CD4-positive, alpha-beta T cell treated with Interferon gamma for 1 hour (primary cell): ENCODE data around the gene EPB41L4B.

Source experiments
- DNase-seq: peaks from one replicate; pipeline ENCODE4 v3.0.0-alpha.2; 2020

Gene EPB41L4B

DNA sequence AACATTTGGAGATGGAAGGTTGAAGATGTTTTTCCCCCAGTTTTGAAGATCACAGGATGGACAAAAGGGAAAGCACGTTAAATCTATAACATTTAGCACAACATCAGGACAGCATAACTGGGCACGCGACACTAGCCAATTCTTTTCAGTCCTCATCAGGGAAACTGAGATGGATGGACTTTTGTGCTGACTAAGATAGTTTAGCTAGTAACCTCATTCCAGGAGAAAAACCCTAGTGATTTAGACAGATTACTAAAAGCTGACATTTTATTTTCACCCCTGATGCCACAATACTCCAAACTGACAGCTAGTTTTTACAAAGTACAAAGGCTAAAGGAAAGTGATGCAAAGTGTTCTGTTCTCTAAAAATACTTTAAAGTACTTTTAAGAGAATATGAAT lies 53.3 kb downstream of the EPB41L4B start:
- DNase-seq = no peak

DNA sequence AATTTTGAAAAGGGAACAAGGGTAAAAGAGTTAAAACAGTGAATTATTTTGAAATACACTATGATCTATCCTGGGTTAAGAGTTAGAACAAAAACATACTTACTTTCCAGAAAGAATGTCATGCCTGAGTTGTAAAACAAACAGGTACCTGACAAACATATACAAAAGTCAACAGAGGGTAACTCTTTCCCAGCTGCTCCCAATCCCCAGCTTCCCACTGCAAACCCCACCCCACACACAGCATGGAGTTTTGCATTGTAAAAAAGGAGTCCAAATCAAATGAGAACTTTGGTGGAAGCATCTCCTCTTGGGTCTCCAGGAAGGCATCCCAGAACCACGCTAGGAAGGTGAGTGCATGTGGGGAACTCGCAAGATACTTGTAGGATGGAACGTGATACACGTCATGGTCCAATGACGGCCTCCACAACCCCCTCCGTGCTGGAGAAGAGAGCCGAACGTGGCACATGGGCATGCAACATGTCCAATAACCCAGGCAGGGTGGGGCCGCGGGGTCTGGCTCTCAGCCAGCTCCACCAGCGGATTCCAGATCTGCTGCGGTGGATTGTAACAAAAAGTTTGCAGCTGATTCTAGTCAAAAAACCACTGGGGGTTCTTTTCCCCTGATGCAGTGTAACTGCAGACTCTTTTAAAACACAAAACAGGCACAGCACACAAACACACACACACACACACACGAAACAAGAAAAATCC lies 55.8 kb downstream of the EPB41L4B start:
- no peak for DNase-seq

DNA sequence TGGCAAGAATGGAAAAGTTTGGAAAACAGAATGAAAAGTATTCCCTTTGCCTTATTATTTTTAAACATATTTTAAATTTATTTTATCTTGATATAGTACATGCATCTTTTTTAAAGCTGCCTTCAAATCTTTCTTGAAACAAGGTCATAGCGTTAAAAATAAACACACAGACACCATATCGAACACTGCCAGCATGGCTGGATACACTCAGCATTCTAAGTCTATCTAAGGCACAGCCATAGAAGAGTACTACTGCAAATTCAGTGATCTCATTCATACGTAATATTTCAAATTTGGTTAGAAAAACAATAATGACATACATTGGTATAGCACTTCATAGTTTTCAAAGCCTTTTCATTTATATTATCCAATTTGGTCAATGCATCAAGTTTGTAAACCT lies 57.5 kb downstream of the EPB41L4B start:
- no peak for DNase-seq

DNA sequence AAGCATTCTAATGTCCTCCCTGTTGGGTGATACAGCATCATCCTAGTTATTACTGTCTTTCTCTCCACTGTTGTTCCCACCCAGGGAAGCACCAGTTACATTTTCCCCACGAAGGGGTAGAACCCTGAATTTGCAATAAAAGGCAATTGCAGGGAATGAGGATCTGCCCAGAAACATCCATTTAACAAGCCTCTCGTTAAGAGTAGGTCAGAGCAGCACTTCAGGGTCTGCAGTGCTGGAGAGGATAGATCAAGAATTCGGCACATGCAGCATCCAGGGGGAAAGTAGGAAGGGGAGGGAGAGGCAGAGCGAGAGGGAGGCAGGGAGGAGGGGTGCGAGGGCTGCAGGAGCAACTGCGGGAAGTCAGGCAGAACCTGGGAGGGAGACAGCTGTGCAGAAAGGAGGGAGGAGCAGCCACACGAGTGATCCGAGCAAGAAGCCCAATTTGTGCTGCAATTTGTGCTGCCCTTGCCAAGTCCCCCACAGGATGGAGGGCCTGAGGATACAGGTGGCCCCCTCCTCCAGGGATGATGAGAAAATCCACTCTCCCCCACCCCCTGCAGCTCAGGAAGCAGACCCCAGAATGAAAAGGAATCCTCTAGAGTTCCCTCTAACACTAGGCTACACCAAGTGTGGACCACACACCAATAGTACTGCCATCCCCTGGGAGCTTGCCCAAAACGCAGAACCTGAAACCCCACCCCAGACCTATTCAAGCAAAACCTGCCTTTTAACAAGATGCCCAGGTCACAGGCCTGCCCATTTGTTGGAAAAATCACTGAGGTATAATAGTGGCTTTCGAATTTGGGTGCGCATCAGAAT lies 62.2 kb downstream of the EPB41L4B start:
- DNase-seq = no peak

DNA sequence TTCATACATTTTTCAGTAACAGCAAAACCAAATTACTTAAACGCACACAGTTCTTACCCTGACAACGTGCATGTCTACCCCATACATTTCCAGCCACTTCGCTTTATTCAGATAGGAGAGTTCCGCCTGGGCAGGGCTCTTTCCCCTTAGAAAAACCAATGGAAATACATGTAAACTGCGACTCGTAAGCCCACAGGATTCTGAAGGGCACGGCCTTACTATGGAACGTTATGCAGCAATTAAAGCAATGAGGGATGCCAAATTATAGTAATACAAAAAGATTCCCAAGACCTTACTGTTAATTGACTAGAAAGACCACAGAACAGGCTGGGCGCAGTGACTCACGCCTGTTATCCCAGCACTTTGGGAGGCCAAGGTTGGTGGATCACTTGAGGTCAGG lies 64.5 kb downstream of the EPB41L4B start:
- DNase-seq = no peak

DNA sequence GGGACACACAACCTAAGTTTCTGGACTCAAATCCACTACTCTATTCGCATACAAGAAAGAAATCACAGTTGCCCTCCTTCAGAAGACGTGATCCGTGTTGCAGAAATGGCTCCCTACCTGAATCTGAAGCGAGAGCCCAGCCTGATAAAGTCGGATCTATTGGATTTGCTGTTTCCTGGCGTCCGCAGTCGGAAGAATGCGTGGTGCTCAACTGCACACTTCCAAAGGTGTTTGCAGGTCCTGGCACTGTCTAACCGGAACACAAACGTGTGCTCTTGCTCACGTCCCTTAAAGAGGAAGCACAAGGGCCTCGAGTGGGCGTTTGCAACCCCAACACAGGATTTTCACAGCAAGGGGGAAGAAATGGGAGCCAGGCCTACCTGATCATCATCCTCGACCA lies 65.5 kb downstream of the EPB41L4B start:
- DNase-seq = no peak

DNA sequence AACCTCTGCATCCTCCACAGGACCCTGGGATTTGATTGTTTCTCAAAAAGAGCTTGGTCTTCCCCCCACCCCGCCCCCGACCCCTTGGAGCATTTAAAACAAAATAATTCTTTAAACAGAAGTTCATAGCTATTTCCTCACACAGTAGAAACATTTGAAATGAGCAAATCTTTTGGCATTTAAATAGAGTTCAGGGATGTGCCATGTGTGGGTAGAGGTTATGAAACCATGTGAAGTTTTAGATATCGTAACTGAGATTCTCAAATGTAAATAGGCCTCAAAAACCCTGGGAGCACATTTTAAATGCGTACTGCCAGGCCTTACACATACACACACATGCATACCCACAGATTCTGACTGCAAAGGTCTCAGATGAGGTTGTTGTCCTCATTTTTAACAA lies 66.5 kb downstream of the EPB41L4B start:
- DNase-seq = no peak

DNA sequence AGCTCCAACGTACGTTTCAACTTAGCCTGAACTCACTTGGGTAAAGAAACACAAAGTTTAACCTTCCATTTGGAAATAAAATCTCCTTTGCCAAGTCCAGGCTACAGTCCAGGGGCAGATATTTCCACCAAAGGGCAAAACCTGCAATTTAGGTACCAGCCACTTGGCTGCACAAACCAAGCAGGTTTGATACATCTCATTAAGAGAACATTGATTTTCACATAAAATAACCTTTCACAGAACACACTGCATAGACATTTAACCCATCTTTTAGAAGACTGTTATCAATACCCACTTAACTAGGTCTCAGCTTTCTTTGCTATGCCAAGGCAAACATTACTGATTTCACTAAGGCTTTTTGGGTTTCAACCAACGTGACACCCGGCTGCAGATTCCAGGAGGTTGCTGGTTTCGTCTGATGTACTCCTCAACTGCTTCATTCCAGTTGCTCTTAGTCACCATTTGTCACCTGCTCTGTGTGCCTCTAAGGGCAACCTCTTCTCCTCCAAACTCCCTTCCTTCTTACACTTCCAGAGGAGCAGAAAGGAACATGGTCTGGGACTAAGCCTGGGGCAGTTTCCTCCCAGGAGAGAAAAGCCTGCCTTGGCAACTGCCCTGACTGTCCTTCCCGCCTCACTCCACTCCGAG lies 67.1 kb downstream of the EPB41L4B start:
- DNase-seq = no peak

DNA sequence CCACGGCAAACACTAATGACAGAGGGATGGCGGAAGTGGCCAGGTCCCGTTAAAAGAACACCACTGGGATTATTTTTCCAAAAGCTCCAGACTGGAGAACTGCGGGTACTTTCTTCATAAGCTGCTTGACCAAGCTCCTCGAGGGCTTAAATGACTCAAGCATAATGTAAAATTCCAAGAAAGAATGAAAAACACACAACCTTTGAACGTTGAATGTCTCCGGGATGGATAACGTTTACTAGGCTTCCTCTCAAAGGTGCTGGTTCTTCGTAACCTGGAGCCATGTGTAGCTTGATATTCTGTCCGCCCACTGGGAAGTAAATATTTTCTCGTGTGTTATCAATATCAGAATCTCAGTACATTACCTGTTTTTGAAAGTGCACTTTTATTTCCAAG lies 67.6 kb downstream of the EPB41L4B start:
- no peak for DNase-seq

DNA sequence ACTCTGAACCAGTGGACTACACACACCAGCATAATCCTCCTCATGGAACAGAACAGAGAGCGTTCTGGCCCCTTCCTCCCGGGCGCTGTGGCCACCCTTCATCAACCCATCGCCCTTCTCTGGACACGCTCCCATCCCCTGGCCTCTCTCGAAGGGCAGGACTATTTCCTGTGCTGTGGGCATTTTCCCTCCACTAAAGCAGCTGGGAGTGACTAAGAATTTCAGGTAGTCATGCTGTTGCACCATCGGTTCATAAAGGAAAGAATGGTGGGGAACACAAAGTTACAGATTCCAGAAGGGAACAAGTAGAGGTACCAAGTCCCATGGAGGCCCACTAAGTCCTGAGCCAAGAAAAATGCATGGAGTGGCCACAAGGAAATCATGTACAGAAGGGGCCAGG lies 68.6 kb downstream of the EPB41L4B start:
- no peak for DNase-seq

DNA sequence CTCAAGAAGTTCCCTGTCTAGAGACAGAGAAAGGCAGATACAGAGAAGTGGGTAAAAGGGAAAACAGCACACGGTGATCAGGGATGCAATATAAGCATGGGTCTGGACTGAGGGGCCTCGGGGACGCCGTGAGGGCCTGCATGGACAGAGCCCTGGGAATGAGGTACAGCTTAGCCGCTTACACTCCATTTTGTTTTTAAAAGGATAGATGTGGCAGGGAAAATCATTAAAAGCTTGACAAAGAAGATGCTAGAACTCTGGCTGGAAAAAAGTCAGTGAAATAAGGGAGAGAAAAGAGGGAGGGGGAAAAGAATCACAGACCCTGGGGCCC lies 69.1 kb downstream of the EPB41L4B start:
- DNase-seq = no peak

DNA sequence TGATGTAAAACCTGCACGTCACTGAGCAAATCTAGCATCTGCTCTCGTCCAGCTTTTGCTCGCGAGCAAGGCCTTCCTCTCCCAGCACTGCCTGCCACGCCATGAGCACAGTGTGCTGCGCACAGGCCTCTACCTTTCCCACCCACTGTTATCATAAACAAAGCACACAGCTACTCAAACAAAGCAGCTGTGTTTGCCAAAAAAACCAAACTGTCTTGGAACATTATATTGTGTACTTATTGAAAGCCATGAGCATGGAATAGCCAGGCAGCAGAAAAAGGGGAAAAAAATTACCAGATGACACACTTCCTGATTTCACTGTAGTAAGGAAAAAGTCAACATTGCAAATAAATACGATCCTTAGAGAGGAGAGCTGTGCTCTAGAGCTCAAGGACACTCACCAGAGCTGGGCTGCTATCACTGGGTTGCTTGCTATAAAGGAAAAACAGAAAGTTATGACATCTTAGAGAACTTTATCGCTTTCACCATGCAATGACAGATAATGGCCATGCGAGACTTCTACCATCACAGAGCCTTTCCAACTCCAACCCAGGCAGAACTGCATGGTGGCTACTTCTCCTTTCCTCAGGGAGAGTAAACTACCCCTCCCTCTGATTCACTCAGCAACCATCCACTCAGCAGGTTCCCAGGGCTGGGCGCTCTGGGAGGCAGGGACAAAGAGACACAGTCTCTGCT lies 69.6 kb downstream of the EPB41L4B start:
- no peak for DNase-seq

DNA sequence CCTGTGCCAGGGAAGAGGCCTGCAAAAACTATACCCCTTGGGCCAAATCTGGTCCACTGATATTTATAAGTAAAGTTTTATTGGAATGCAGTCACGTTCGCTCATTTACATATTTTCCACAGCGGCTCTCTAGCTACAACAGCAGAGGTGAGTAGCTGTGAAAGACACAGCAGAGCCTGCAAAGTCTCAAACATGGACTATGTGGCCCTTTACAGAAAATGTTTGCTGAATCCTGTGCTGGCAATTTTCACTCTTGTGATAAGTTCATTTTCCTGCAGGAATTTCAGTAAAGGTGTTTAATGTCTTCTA lies 70.1 kb downstream of the EPB41L4B start:
- no peak for DNase-seq

DNA sequence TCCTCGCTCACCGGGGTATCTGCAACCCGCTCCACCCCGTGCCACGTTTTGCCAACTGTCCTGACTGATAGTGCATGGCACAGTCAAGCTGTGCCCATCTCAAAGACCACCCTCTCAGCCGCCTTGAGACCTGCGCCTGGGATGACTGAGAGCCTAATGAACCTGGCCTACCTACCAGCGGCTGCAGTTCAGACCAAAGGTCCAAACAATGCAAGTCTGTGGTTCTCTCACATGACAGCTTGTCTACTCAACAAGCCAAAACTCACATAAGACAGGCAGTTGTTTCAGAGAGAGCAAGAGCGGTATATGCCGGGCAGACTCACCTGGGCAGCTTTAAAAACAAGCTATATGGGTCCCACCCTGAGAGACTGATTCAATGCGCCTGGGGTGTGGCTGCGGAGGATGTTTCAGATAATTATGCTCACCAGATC lies 70.5 kb downstream of the EPB41L4B start:
- DNase-seq = no peak

DNA sequence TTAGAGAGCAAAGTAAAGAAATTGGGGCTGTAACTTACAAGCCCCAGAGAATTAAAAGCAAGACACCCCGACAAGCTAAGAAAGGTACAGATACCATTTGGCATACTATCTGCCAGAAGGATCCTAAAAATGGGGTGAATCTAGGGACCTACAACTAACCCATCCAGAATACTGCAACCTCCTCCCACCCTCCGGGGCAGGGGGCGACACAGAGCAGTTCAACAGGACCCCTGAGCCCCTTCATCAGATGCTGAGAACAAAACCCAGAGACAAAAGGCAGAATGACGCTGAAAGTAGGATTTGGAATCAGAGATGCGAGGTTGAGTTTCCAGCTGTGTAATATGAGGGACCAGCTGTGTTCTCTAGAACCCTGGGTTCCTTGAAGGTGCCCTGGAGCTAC lies 71.2 kb downstream of the EPB41L4B start:
- DNase-seq = no peak

DNA sequence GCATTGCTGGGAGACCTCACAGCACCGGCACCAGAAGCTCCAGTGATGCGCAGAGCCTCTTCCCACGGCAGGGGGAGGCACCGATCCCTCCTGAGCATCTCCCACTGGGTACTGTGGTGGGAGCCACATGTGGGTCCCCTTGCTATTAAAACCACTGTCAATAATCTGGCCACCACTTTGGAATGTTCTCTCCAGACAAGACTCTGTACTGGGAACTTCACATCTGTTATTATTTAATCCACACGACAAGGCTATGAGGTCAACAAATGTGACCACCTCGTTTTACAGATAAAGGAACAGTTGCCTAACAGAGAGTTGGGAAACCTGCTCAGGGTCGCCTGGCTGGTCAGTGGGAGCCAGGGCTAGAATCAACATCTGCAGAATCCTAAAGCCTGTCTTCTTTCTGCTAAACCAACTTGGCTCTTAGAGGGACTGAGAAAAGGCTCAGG lies 72.7 kb downstream of the EPB41L4B start:
- DNase-seq = no peak

DNA sequence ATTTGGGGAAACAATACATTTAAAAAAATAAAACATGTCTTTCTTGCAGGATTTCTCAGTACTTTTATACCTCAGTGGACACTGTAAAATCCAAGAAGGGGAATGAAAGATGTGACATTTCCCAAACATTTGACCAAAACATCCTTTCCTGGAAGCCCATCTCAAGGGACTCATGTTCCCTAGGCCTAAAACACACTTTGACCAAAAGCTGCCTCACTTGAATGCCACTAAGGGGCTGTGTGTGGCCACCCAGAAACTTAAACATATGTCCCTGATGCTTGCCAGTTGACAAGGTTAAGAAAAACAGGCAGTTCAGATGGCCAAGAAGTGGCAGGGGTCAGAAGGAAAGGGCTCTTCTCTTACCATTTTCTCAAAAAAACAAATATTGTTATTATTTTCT lies 73.6 kb downstream of the EPB41L4B start:
- DNase-seq = no peak

DNA sequence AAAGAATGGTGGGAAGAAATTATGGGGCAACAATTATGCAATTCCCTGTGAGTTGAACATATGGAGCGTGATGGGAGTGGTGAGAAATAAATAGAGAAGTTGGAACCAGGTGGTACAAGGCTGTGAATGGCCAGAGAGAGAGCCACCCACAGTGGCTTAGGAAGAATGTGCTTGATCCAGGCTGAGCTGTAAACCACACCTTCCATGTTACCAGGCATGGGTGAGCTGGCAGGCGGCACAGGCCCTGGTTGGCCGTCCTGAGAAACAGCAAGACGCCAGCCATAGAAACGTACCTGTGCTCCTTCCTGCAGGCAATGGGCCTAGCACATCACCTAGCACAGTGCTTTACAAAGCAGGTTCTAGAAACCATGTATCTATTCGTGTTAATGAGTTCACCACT lies 74.3 kb downstream of the EPB41L4B start:
- no peak for DNase-seq

DNA sequence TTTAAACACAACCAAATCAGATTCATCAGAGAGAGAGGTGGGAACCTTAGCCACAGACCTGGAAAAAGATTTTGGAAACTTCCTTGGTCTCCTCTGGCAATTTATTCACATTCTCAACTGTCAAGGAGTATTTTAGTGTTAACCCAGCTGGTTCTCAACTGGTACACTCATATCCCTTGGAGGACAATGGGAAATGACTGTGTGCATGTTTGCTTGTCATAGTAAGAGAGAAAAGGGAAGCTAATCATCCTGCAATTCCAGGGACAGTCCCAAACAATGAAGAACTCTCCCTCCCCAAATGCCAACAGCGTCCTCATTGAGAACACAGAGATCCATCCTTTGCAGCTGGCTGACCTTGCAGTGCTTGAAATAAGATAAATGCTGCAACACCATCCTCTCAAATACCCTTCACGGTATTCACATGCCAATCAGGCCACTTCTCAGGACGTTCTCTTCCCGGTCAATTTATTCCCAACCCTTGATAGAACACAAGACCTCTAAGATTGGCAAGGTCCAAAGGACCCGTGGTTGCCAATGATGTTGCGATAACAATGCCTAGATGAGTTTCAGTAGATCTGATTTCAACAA lies 75.5 kb downstream of the EPB41L4B start:
- no peak for DNase-seq

DNA sequence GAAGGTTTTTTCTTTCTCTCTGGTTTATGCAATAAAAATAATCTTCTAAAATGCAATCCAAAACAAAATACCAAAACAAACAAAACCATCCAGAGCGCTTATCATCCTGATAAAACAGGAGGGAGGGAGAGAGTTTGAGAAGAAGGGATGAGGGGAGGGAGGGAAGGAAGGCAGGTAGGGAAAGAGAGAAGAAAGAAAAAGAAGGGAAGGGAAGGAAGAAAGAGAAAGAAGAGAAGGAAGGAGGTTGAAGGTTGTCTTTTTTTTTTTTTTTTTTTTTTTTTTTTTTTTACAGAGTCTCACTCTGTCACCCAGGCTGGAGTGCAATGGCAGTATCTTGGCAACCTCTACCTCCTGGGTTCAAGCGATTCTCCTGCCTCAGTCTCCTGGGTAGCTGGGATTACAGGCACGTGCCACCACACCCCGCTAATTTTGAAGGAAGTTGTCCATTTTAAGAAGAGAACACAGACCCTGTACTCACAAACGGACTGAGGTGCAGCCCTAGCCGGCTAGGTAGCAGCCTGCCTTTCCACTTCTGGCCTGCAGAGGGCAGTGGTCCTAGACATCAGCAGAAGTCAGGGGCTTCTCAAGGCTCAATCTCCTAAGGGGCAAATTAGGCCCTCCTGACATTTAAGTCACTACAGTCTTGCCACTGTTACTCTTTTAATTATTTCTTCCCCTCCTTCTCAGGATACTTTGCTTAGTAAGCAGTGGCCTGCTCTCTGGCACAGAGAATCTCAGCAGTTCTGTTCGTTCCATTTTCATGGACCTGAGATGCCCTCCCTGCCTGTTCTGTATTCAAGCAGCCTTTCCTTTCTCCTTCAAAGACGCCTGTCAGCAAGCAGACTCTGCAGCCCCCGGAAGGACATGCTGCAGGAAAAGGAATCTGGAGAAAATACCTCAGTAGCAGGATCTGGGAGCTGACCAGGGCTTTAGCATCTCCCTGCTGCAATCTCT lies 76.4 kb downstream of the EPB41L4B start:
- DNase-seq = peak; percentile 39

DNA sequence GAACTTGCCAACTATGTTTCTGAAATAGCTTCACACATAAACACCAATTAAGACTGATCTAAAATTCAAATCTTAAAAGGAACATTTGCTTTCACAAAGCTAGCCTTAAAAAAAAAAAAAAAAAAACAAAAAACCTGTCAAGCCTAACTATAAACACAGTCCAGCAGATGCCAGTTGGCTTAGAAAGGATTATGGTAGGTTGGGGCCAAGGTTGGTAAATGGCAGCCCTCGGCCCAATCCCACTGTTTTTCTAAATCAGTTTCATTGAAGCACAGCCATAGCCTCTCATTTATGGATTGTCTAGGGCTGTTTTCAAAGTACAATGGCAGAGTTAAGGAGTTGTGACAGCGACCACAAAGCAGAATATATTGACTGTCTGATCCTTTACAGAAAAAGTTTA lies 78.1 kb downstream of the EPB41L4B start:
- DNase-seq = no peak

DNA sequence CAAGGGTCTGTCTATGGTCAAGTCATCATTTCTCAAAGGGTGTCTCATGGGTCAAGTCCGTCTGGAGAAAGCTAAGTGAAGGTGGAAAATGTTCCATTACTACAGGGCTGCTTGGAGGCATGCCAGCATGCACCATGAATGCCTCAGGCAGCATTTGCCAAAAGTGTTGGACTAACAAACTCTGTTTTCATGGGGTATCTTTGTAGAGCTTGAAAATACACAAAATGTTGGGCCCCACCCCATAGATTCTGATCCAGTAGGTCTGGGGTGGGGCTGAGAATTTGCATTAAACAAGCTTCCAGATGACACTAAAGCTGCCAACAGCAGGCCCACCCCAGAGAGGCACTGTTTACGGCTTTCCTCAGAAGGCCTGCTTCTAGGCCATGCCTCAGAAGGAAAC lies 78.8 kb downstream of the EPB41L4B start:
- DNase-seq = no peak
